ENCODE results near the gene PTPRT.

- TF ChIP-seq CTCF (IDR thresholded peaks at IDR 0.05): no peak
- TF ChIP-seq POLR2A (IDR thresholded peaks at IDR 0.05; ENCODE audit: low read length): no peak
- TF ChIP-seq HOXA7 (CRISPR knock-in tag; IDR thresholded peaks at IDR 0.05): no peak
- TF ChIP-seq MAX (IDR thresholded peaks at IDR 0.05): no peak
- no peak for TF ChIP-seq EHMT2 (IDR thresholded peaks at IDR 0.05; ENCODE audit: low read depth)
- TF ChIP-seq NR3C1 (IDR thresholded peaks at IDR 0.05): no peak
- no peak for TF ChIP-seq ZC3H11A (IDR thresholded peaks at IDR 0.05)
- no peak for TF ChIP-seq RCOR1 (IDR thresholded peaks at IDR 0.05; ENCODE audit: low read depth, low read length)
- no peak for TF ChIP-seq PHF8 (IDR thresholded peaks at IDR 0.05; ENCODE audit: borderline replicate concordance, low read depth)
Observed at GRCh38 chr20:42102000-42102399, 1087.7 kb downstream of the PTPRT start.

Measured in A549 (cell line).